NCI-H446 treated with DMSO at 0.1 percent for 48 hours (cell line): ENCODE data around the gene DHX35.
"Not testable (repeated sequence)": the region's sequence is repeated elsewhere in the genome, so short reads cannot be mapped to it uniquely, and the experiment has no call there.

Source experiments
- DNase-seq: peaks from one replicate; lab custom pipeline; 2025; lab: John Stamatoyannopoulos, UW

Gene DHX35

DNA sequence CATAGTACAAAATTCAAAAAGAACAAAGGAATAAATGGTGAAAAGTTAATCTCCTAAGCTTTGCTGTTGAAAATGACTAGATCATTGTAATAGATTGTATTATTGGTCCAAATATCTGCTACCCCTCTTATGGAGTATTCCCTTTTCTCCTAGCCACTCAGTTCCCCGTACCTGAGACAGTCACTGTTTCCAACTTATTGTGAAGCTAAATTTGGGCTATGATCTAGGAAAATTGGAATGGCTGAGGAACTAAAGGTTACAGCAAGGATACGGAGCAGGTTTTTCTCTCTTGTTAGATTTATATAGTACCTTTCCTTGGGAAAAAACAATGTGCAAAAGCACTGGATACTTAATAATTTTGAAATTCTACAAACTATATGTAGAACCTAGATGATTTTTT lies 17.3 kb downstream of the DHX35 start:
- DNase-seq, result no peak

DNA sequence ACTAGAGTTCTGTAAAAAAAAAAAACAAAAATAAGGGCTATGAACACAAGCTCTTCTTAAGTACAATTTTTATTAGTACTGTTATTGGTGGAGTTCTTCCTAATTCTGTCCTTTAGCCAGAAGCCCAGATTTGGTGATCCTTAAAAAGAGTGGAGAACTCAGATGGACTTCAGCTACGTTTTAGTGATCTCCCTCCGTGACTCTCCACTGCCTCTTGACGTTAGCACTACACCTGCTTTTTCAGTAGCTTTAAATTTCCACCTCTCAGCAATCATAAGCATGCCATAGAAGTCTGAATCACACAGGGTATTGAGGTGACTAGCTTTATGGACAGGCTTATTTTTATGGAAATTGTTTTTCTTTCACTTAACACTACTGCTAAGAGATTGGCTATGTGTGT lies 17.7 kb downstream of the DHX35 start:
- DNase-seq, result no peak

DNA sequence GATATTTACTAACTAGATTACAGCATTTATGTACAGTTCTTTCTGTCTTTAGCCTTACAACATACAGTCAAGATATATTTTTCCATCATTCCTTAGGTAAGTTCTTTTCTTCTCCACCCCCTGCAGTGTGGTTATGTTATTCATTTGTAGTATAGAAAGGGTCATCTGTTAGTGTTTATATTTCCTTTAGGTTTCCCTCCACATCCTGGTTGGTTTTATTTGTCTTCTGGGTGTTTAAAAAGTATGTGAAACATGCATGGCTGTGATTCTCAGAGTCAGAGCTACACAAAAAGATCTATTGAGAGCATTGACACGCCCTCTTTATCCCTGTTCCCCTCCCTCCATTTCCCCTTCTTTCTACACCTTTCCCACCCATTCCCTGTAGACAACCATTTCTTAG lies 20.1 kb downstream of the DHX35 start:
- DNase-seq, result no peak

DNA sequence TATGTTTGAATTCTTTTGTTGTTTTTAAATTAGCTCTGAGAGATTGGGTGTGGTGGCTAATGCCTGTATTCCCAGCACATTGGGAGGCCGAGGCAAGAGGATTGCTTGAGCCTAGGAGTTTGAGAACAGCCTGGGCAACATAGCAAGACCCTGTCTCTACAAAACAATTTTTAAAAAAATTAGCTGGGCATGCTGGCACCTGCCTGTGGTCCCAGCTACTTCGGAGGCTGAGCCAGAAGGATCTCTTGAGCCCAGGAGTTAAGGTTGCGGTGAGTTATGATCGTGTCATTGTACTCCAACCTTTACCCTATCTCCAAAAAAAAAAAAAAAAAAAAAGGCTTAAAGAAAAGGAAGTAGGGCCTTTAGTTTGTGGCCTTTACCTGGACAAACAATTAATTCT lies 22.9 kb downstream of the DHX35 start:
- no peak for DNase-seq

DNA sequence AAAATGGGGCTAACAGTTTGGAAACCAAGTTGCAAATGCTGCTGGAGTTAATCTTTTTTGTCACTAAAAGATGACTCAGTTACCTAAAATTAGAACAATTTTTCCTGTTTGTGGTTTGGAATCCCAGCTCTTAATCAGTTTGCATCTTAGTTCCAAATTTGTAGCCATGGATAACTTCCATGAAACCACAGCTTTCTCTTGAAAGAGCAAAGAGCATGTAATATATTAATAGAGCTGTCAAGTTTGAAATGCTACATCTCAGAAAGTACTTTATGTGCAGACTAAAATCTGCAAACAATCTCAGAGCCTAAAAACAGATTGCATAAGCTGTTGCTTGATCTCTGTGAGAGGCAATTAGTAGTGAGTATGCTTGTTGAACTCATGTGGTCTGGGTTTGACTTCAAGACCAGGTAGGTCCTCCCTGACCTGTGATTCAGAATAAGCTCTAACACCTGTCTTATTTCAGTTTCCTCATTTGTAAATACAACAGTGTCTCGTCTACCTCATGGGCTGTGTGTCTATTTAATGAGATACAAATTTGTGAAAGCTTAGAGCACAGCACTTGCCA lies 23.5 kb downstream of the DHX35 start:
- DNase-seq, result no peak

DNA sequence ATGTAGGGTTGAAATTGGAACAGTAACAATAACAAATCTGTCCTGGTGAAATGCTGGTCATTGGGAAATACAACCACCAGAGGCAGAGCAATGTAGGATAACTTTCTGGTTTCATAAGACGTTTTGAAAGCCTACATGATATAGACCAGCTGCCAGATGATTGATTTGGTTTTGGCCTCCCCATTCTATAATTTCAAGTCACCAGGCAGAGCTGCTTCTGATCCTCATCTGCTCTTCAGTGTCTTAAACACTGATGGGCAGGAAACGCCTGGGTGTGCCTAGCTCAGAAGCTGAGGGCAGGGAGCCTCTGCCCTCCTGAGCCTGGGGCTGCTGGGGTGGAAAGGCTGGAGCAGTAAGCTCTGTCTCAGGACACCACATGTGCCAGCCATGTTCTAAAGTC lies 24.5 kb downstream of the DHX35 start:
- DNase-seq, result no peak

DNA sequence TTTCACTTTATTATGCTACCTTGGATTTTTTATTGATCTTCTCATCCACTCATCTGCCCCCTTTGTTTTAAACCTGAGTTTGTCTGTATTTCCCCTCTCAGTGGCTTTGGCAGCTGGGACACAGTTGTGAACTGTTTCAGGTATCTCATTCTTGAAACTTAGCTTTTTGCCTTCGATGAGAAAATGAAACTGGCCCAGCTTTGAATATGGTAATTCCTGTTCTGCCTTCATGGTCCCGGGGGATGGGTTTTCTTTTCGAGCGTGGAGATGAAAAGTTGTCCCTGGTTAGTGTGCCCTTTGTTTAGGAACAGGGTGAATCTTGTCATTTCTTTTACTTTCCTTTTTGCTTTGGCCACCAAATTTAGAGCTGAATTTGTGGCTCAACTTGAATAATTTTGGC lies 25.6 kb downstream of the DHX35 start:
- DNase-seq, result no peak

DNA sequence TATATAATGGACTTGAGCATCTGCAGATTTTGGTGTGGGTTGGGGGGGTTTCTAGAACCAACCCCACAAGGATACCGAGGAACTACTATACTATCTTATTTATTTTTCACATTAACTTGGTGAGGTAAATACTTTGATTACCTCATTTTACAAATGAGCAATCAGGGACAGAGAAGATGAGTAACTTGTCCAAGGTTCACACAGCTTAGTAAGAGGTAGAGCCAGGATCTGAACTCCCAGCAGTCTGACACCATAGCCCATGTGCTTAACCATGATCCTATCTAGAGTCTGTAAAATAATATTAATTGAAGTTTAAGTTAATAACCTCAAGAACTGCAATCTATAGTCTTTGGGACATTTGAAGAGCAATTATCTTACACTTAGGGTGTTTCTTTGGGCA lies 28.6 kb downstream of the DHX35 start:
- DNase-seq, result no peak

DNA sequence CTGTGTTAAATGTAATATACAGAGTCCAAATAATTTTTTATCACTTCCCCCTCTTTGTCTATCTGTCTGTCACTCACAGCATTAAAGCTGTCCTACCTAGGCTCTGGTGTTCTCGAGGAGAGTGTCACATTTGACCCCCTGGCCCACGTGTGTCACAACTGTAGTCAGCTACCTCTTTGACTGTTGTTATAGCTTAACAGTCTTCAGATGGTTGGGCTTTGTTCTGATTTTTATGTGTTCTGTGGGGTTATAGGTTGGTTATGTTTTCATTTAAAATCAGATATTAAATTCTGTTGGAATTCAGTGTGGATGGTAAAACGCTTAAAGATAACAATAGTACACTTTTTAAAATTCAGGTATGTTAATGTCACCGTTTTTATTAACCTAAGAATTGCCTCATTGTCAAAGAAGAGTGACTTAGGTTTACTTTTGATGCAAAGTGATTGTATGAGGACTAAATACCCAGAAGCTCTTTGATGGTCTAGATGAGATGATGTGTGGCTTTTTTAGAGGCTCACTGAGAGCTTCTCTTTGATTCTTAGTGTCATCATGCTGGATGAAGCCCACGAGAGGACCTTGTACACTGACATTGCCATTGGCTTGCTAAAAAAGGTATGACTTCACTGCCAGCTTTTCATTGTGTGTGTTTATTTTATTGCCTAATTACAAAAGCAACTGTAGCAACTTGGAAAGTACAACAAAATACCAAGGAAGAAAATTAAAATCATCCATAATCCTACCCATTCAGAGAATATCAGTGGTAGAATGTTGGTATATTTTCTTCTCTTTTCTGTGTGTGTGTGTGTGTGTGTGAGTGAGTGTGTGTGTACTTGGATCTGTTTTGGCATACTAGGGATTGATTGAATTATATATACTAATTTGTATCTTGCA lies 29.9 kb downstream of the DHX35 start:
- no peak for DNase-seq

DNA sequence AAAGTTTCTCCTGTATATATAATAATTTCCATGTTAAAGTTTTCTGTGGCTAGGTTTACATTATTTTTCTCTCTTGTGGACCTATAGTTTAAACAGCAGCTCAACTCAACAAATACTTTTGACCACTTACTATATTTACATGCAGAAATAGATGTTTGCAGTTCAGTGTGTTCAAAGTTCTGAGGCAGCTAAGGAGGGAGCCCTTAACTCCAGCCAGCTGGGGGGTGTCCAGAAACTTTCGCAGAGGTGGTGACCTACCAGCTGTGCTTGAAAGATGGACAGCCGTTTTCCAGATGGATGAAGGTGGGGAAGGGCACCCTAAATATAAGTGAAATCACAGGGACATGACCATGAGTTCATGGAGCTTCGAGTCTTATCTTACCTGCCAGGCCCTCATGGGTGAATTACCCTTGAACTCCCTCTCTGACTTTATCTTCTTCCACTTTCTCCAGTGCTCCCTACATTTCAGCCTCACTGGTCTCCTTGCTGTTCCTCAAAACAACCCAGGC lies 33.4 kb downstream of the DHX35 start:
- no peak for DNase-seq

DNA sequence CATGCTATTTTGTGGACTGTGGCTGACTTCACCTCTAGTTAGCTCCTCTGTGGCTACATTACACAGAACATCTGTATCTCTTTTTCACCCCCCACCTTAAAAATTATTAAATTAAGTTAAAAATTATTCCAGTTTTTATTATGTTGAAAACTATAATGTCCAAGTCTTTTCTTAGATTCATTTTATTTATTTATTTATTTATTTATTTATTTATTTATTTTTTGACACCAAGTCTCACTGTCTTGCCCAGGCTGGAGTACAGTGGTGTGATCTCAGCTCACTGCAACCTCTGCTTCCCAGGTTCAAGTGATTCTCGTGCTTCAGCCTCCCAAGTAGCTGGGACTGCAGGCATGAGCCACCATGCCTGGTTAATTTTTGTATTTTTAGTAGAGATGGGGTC lies 34.7 kb downstream of the DHX35 start:
- not testable (repeated sequence) for DNase-seq

DNA sequence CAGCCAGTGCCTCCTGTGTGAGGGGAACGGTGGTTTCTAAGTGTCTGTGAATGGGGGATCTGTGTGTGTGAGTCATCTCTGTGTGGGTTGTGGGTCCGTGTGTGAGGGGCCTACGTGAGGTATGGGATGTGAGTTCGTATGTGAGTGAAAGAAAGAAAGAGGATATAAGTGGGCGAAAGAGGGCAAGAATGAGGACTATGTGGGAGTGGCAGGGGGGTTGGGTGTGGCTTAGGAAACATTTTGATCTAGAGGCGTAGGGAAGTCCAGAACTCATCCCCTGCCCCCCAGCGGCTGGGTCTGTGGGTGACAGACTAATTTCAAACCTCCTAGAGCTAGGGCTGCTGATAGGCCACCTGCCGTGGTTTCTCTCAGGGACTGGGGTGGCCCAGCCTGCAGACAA lies 35.5 kb downstream of the DHX35 start:
- DNase-seq, result no peak

DNA sequence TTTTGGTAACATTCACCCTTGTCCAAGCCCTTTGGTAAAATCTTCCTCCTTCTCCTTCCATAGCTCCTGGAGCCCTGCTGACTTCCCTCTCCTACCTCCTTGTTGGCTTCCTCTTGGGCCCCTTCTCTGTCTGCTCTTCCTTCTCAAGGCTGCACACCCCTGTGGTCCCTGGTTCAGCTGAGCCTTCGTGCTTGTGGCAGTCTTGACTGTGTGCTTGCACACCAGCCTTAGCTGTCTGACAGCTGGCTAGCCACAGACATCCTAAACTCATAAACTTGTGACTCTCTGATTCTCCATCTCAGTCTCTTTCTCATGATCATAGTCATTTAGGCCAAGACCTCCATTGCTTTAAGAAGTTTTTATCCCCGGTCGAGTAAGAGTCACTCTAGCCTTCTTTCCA lies 37.1 kb downstream of the DHX35 start:
- DNase-seq, result no peak

DNA sequence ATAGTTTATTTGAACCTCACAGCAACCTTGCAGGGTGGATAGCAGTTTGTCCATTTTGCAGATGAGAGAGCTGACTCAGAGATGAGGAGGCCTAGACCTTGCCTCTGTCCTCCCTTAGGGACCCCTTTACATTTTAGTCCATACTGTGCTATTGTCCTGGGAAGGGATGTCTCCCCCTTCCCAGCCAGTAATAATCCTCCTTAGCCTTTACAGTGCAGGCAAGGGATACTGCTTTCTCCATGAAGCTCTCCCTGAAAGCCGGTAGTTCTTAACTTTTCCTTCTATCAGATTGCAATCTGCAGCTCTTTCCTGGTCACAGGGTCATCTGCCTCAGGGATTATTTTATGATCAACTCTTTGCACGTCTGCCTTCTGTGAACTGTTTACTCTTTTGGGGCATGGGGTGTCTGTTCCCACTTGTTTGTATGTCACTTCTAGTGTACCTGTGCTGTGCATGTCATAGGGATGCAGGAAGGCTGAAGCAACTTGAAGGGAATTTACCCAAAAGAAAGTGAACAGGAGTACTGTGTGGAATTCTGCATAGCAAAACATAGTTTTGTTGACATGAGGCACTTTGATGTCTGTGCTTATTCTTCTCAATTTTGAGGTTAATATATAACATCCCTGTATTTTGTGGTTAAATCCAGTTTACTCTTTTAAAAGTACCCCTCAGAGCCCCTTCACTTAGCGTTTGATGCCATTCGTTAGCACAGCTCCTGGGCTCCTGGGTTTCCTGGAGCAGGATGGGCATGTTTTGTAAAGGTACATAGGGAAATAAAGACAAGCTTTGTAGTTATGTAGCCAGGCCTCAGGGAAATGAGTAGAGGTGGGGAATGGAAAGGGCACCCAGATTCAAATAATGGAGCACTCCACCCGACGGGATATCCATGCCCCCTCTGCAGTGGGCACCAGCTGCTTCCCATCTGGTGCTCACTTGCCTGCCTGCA lies 38.1 kb downstream of the DHX35 start:
- DNase-seq, result no peak

DNA sequence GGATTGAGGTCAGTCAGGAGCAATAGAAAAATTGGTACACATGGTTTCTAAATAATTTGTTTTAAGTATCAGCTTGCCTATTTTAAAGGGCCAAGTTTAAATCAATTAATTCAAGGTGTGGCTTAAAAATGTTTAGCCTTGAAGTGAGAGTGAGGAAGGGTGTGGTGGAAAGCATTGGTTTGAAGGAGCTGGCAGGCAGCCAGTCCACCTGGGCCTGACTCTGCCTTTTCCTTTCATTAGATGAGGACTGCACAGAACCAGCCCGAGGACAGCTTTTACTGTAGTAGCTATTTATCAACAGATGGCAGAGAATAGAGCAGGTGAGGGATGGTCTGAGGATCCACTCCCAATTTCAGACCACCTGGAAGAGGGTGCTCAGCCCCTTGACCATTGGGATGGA lies 42.4 kb downstream of the DHX35 start:
- no peak for DNase-seq

DNA sequence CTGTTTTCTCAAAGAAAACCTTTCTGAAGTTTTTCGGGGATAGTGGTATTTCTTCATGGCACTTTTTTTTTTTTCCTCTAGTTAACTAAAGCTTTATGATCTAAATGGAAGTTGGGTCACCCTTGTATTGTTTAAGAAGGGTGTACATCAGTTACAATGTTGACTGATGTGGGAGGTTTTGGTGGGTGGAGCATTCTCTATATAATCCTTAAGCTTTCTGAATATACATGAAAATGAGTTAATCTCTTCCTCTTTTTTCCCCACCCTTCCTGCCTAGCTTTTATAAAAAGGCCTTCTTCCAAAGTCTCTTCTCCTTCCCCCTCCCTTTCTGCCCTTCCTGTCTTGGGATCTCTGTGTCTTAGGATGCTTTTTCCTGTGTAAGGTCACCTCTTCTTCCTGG lies 47.2 kb downstream of the DHX35 start:
- no peak for DNase-seq

DNA sequence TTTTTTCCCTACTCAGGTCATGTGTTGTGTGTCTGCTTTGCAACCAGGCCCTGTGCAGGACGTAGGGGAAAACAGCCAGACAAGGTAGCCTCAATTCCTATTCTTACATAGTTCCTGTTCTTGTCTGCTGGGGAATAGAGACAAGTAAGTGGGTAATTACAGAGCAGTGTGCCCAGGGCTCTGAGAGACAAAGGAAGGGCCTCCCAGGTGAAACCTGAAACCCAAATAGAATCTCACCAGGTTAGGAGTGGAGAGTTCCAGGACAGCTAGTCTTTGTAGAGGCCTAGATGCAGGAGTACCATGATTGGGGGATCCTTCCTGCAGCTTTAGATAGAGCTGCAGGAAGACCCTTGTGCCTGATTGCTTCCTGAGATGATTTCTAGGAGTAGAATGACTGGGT lies 48.4 kb downstream of the DHX35 start:
- no peak for DNase-seq

DNA sequence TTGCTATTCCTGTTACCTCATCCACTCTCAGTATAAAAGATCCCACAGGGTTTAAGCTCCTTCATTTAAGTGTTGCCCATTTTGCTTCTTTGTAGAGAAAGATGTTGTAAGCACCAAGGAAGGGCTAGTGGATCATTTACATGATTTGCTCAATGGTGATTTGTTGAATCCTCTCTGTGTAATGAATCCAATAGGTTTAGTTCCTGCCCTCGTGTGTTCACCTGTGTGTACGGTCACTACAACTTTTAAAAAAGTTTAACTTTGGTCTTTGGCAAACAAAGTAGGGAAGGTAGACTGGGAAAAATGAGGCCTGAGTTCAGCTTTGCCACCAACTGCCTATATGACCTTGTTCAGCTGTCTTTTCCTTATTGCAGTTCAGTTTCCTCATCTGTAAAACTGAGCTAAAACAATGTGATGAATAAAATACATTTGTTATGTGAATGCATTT lies 51.5 kb downstream of the DHX35 start:
- DNase-seq, result no peak

DNA sequence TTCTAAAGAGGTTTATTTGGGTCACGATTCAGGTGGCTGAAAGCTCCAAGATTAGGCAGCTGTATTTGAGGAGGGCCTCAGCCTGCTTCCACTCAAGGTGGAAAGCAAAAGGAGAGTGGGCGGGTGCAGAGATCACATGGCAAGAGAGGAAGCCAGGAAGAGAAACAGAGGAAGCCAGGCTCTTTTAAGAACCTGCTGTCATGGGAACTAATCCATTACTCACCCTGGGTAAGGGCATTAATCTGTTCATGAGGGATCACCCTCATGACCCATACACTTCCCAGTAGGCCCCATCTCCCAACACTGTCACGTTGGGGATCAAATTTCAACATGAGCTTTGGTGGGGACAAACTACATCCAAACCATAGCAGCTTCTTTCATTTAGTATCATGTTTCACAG lies 53.9 kb downstream of the DHX35 start:
- no peak for DNase-seq

DNA sequence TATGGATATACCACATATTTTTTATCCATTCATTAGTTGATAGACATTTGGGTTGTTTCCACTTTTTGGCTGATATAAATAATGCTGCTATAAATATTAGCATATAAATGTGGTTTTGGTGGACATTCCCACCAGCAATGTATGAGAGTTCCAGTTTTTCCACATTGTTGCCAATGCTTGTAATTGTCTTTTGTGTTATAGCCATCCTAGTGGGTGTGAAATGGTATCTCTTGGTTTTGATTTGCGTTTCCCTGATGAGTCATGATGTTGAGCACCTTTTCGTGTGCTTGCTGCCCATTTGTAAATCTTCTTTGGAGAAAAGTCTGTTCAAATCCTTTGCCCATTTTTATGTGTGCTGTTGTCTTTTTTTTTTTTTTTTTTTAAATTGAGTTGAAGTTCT lies 54.4 kb downstream of the DHX35 start:
- DNase-seq, result no peak

DNA sequence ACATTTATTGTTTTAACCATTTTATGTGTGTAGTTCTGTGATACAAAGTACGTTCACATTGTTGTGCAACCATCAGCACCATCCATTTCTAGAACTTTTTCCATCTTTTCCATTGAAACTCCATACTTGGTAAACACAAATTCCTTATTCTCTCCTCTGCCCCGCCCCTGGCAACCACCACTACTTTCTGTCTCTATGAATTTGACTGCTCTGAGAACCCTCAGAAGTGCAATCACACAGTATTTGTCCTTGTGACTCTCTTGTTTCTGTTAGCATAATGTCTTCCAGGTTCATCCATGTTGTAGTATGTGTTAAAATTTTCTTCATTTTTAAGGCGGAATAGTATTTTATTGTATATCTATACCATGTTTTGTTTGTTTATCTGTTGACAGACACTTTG lies 56.9 kb downstream of the DHX35 start:
- DNase-seq, result no peak

DNA sequence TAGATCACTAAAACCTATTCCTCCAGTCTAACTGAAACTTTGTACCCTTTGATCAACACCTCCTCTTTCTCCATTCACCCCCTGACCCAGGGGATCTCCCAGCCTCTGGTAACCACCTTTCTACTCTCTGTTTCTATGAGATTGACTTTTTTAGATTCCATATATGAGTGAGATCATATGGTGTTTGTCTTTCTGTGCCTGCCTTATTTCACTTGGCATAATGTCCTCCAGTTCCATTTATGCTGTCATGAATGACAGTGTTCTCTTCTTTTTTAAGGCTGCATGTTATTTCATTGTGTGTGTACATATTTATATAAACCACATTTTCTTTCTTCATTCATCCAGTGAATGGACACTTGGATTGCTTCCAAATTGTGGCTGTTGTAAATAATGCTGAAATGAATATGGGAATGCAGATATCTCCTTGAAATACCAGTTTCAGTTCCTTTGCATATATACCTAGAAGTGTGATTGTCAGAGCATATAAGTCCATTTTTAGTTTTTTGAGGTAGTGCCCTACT lies 57.7 kb downstream of the DHX35 start:
- no peak for DNase-seq
